OCI-LY3 (cell line): Measurements from ENCODE around the gene LBP.

Experiments
- H2AFZ ChIP-seq: fragments of 200-600, 300-600 bp; shearing (Covaris generic); 2 replicates; pipeline ENCODE4 v1.6.0; 2014; ENCODE audit warnings: antibody characterized with exemption, low read depth, low read length
- H3K27ac ChIP-seq: fragments of 200-600, 300-600 bp; sonication (generic); 2 replicates; pipeline ENCODE4 v1.5.1; 2014; ENCODE audit warnings: mild to moderate bottlenecking, low read length, moderate library complexity, mixed read lengths
- H3K27me3 ChIP-seq: fragments of 200-600, 300-600 bp; sonication (generic); 2 replicates; pipeline ENCODE4 v1.6.1; 2014; ENCODE audit warnings: low read depth, low read length, mixed read lengths
- H3K36me3 ChIP-seq: fragments of 200-600, 300-600 bp; sonication (generic); replicated peaks from 2 replicates; pipeline ENCODE3; 2014; ENCODE audit warnings: low read depth, low read length, mixed read lengths
- H3K4me1 ChIP-seq: fragments of 300-600, 200-600 bp; sonication (generic); 2 replicates; pipeline ENCODE4 v1.6.1; 2014; ENCODE audit warnings: low read length, mixed read lengths
- H3K4me2 ChIP-seq: fragments of 200-600, 300-600 bp; sonication (generic); 2 replicates; pipeline ENCODE4 v1.6.1; 2014; ENCODE audit warnings: low read length, mixed read lengths
- H3K4me3 ChIP-seq: fragments of 300-600, 200-600 bp; sonication (generic); 2 replicates; pipeline ENCODE4 v1.5.1; 2014; ENCODE audit warnings: antibody characterized with exemption, mild to moderate bottlenecking, low read length, moderate library complexity
- H3K79me2 ChIP-seq: fragments of 300-600, 200-600 bp; shearing (Covaris generic); 2 replicates; pipeline ENCODE4 v1.6.1; 2014; ENCODE audit warnings: mild to moderate bottlenecking, low read length, mixed read lengths
- H3K9ac ChIP-seq: fragments of 300-600, 200-600 bp; shearing (Covaris generic); 2 replicates; pipeline ENCODE4 v1.6.0; 2014; ENCODE audit warnings: mild to moderate bottlenecking, low read length, moderate library complexity
- H3K9me3 ChIP-seq: fragments of 200-600, 300-600 bp; shearing (Covaris generic); 2 replicates; pipeline ENCODE4 v1.6.1; 2014; ENCODE audit warnings: low read length, mixed read lengths; ENCODE audit not compliant: insufficient read depth
- H4K20me1 ChIP-seq: fragments of 200-600, 300-600 bp; sonication (generic); 2 replicates; pipeline ENCODE4 v1.6.1; 2016; ENCODE audit warnings: low read length, mixed read lengths; ENCODE audit not compliant: insufficient read depth
- EZH2phosphoT487 ChIP-seq: fragments of 200-600 bp; shearing (Covaris generic); IDR thresholded peaks from 2 replicates; pipeline ENCODE4 v1.6.1; 2018; ENCODE audit warnings: antibody characterized with exemption, mixed run types, low read depth
- TF ChIP-seq, protein P1 (sequence below): fragments of 200-600, 300-600 bp; sonication (generic); IDR thresholded peaks from 2 replicates; pipeline ENCODE4 v1.5.1; 2014; ENCODE audit warnings: antibody characterized with exemption, low read length, low read depth

Gene LBP, protein sequence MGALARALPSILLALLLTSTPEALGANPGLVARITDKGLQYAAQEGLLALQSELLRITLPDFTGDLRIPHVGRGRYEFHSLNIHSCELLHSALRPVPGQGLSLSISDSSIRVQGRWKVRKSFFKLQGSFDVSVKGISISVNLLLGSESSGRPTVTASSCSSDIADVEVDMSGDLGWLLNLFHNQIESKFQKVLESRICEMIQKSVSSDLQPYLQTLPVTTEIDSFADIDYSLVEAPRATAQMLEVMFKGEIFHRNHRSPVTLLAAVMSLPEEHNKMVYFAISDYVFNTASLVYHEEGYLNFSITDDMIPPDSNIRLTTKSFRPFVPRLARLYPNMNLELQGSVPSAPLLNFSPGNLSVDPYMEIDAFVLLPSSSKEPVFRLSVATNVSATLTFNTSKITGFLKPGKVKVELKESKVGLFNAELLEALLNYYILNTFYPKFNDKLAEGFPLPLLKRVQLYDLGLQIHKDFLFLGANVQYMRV

DNA sequence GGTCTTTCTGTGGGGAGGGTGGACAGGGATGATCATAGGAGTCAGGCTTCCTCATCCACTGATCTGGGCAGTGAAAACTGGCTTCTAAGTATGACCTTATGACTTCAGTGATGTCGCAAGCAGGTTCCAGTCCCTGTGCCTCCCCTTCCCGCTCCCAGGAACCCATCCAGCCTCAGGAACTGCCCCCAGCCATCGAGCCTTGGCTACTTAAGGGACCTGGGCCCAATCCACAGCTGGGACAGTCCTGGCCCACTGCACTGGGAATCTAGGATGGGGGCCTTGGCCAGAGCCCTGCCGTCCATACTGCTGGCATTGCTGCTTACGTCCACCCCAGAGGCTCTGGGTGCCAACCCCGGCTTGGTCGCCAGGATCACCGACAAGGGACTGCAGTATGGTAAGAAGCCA lies at the start of gene LBP:
LBP (plus strand) TSS at position 236 of the 405 bp plus-strand sequence; CDS start at position 271, 35 bp downstream.
- Histone ChIP-seq H2AFZ (no peak within 1 kb of the TSS), H3K9me3 (no peaks in the 10 kb centered on the region), H3K27ac (no peak within 1 kb of the TSS), H3K27me3 (peaks cover 20% of the 10 kb centered on the region), H3K9ac (no peak within 1 kb of the TSS), H3K36me3 (no peaks in the 10 kb centered on the region), H3K4me2 (no peak within 1 kb of the TSS), H4K20me1 (no peaks in the 10 kb centered on the region), H3K4me3 (no peak within 1 kb of the TSS), H3K4me1 (no peaks in the 10 kb centered on the region), H3K79me2 (no peaks in the 10 kb centered on the region)
- TF ChIP-seq, protein P1, sequence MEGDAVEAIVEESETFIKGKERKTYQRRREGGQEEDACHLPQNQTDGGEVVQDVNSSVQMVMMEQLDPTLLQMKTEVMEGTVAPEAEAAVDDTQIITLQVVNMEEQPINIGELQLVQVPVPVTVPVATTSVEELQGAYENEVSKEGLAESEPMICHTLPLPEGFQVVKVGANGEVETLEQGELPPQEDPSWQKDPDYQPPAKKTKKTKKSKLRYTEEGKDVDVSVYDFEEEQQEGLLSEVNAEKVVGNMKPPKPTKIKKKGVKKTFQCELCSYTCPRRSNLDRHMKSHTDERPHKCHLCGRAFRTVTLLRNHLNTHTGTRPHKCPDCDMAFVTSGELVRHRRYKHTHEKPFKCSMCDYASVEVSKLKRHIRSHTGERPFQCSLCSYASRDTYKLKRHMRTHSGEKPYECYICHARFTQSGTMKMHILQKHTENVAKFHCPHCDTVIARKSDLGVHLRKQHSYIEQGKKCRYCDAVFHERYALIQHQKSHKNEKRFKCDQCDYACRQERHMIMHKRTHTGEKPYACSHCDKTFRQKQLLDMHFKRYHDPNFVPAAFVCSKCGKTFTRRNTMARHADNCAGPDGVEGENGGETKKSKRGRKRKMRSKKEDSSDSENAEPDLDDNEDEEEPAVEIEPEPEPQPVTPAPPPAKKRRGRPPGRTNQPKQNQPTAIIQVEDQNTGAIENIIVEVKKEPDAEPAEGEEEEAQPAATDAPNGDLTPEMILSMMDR = no peak
- TF ChIP-seq EZH2phosphoT487 = no peak

DNA sequence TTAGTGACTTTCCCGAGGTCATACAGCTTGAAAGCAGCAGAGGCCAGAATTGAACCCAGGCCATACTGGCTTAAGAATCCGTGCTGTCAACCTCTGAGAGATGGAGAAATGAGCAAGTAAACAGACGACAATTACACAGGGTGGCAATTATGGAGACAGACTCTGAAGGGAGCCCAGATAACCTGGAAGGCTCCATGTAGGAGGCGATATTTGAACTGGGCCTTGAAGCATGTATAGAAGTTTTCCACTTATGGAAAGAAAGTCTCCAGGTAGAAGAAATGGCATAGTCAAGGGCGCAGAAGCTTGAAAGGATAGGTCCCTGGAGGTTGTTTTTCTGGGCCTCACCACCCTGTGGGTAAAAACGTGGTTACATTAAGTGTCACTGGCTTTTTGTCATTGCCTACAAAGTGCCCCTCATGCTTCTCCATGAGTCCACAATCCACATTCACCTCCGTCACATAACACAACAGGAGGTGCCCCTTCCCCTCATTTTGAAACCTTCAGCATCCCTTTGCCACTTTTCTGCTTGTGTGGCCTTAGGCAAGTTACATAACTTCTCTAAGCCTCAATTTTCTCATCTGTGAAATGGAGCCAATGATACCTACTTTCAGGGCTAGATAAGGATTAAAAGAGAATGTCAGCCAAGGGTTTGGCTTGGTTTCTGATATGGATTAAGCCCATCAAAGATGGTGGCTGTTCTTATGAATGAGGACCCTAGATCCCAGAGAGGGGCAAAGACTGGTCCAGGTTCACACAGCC lies 48.2 kb upstream of the LBP start:
- H3K4me3 ChIP-seq = no peak overlapping the region
- no peak overlapping the region for H3K9ac ChIP-seq
- no peak overlapping the region for H3K27ac ChIP-seq
- no peaks in the 10 kb centered on the region for H3K79me2 ChIP-seq
- no peaks in the 10 kb centered on the region for H3K4me1 ChIP-seq
- peaks cover 10% of the 10 kb centered on the region for H3K27me3 ChIP-seq
- H3K36me3 ChIP-seq = no peaks in the 10 kb centered on the region
- H3K4me2 ChIP-seq = no peak overlapping the region
- H3K9me3 ChIP-seq = no peaks in the 10 kb centered on the region
- no peaks in the 10 kb centered on the region for H4K20me1 ChIP-seq
- TF ChIP-seq, protein P1 = no peak
- no peak for TF ChIP-seq EZH2phosphoT487
- H2AFZ ChIP-seq = no peak overlapping the region

DNA sequence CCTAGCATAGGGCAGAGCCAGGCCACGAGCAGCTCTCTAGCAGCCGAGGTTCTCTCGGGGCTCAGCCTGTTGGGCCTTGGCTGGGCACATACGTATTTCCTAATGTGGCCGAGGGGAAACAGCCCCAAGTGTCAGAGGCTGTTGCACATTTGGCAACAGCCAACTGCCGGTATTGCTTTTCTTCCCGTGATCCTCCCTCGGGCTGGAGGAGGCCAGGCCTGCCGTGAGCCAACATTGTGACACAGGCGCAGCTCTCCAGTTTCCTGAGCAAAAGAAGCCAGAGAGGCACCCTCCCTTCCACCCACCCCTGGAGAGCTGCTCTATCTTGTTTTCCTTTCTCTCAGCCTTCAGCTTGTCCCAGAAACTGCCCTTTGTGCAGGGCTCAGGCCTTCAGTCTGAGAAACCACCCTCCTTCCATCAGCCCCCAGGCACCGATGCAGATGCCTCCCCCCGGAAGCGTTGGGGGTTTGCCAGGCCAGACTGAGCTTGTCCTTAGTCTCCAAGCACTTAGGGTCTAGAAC lies 47.5 kb upstream of the LBP start:
- H2AFZ ChIP-seq = no peak overlapping the region
- no peaks in the 10 kb centered on the region for H3K9me3 ChIP-seq
- H3K79me2 ChIP-seq = no peaks in the 10 kb centered on the region
- TF ChIP-seq EZH2phosphoT487 = no peak
- TF ChIP-seq, protein P1 = no peak
- peaks cover 15% of the 10 kb centered on the region for H3K27me3 ChIP-seq
- no peak overlapping the region for H3K27ac ChIP-seq
- H3K4me1 ChIP-seq = no peaks in the 10 kb centered on the region
- no peak overlapping the region for H3K4me3 ChIP-seq
- no peaks in the 10 kb centered on the region for H3K36me3 ChIP-seq
- H3K4me2 ChIP-seq = no peak overlapping the region
- H3K9ac ChIP-seq = no peak overlapping the region
- no peaks in the 10 kb centered on the region for H4K20me1 ChIP-seq

DNA sequence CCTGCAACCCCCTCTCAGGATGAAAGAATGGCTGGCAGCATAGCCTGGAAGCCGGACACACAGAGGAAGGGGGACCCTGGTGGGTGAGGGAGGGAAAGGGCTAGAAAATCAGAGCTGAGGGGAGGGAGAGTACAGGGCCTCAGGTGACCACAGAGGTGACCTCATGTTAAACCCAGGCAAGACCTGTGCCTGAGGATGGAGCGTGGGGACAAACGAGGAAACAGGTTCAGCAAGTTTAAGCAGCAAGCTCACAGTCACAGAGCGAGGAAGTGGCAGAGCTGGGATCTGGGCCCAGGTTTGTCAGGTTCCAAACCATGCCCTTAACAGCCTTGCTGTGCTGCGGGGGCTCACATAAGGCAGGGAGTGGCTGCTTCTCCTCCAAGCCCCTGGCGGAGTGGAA lies 46.3 kb upstream of the LBP start:
- TF ChIP-seq, protein P1 = no peak
- TF ChIP-seq EZH2phosphoT487 = no peak
- Histone ChIP-seq H2AFZ (no peak overlapping the region), H3K4me2 (no peak overlapping the region), H3K79me2 (no peaks in the 10 kb centered on the region), H3K9me3 (no peaks in the 10 kb centered on the region), H3K4me1 (no peaks in the 10 kb centered on the region), H3K9ac (no peak overlapping the region), H3K4me3 (no peak overlapping the region), H4K20me1 (no peaks in the 10 kb centered on the region), H3K27ac (no peak overlapping the region), H3K36me3 (no peaks in the 10 kb centered on the region), H3K27me3 (peaks cover 23% of the 10 kb centered on the region)
